IMR-90 (cell line): Measurements from ENCODE around the gene PIN1. TPM values are rescaled to one million over a fixed set of nuclear protein-coding genes. Genes with fewer than 3 reads are reported as not detected.

Source experiments
- ATAC-seq: fragments of 200-7000 bp; cut with Tn5 transposase; 2 replicates; pipeline ENCODE4 v1.9.1; 2020; ENCODE audit warnings: low read depth, mild to moderate bottlenecking, moderate library complexity
- BruUV-seq: library from RNA; stranded (reverse); fragments of 400-500 nt; replicated peaks from 2 replicates; lab custom pipeline; 2021; lab: Mats Ljungman, UMichigan
- CTCF ChIA-PET: fragments of 300-600 bp; formaldehyde crosslinking; extraction: SDS; loops from one replicate; lab custom pipeline; 2021; ENCODE audit warnings: antibody characterized with exemption; lab: Yijun Ruan, JAX
- POLR2A ChIA-PET: fragments of 300-600 bp; sonication (Branson Sonifier 250); formaldehyde crosslinking; loops from one replicate; lab custom pipeline; 2022; ENCODE audit warnings: antibody characterized with exemption; ENCODE audit not compliant: unreplicated experiment; lab: Charles Lee
- DNase-seq: peaks from one replicate; pipeline ENCODE4 v3.0.0; 2013
- H2AFZ ChIP-seq: replicated peaks from 2 replicates; pipeline ENCODE3; 2013; ENCODE audit warnings: low read length, mild to moderate bottlenecking; ENCODE audit not compliant: poor library complexity
- H2AK5ac ChIP-seq: 2 replicates; pipeline ENCODE4 v1.6.1; 2013; ENCODE audit warnings: low read depth, low read length, inconsistent platforms
- H2AK9ac ChIP-seq: replicated peaks from 2 replicates; pipeline ENCODE3; 2013; ENCODE audit warnings: mild to moderate bottlenecking, low read depth, low read length, moderate library complexity; ENCODE audit not compliant: poor library complexity
- H2BK120ac ChIP-seq: 2 replicates; pipeline ENCODE4 v1.6.1; 2013; ENCODE audit warnings: low read depth, low read length, inconsistent platforms
- H2BK15ac ChIP-seq: 3 replicates; pipeline ENCODE4 v1.6.1; 2013; ENCODE audit warnings: low read depth, low read length, inconsistent platforms
- H2BK20ac ChIP-seq: 2 replicates; pipeline ENCODE4 v1.6.1; 2013; ENCODE audit warnings: low read depth, mild to moderate bottlenecking, inconsistent platforms, low read length, moderate library complexity
- H2BK5ac ChIP-seq: 2 replicates; pipeline ENCODE4 v1.6.1; 2013; ENCODE audit warnings: mild to moderate bottlenecking, low read depth, low read length, inconsistent platforms; ENCODE audit not compliant: poor library complexity, severe bottlenecking
- H3K14ac ChIP-seq: replicated peaks from 2 replicates; pipeline ENCODE4 v1.6.1; 2013; ENCODE audit warnings: low read depth, low read length, inconsistent platforms
- H3K18ac ChIP-seq: 2 replicates; pipeline ENCODE4 v1.6.1; 2013; ENCODE audit warnings: low read depth, low read length, control low read depth
- H3K23ac ChIP-seq: 2 replicates; pipeline ENCODE4 v1.6.1; 2013; ENCODE audit warnings: low read depth, low read length, inconsistent platforms
- H3K27ac ChIP-seq: 2 replicates; pipeline ENCODE4 v1.5.1; 2013; ENCODE audit warnings: mild to moderate bottlenecking, control low read depth, low read length; ENCODE audit not compliant: insufficient read depth
- H3K27me3 ChIP-seq: 2 replicates; pipeline ENCODE4 v1.6.1; 2013; ENCODE audit warnings: low read length; ENCODE audit not compliant: control insufficient read depth, insufficient read depth
- H3K36me3 ChIP-seq: 2 replicates; pipeline ENCODE4 v1.6.1; 2013; ENCODE audit warnings: low read length, mixed read lengths; ENCODE audit not compliant: control insufficient read depth, insufficient read depth
- H3K4ac ChIP-seq: 2 replicates; pipeline ENCODE4 v1.6.1; 2013; ENCODE audit warnings: low read depth, low read length, inconsistent platforms
- H3K4me1 ChIP-seq: 2 replicates; pipeline ENCODE4 v1.6.1; 2013; ENCODE audit warnings: low read length, mixed read lengths; ENCODE audit not compliant: control insufficient read depth, insufficient read depth
- H3K4me2 ChIP-seq: 2 replicates; pipeline ENCODE4 v1.6.1; 2013; ENCODE audit warnings: low read depth, mild to moderate bottlenecking, control low read depth, low read length, moderate library complexity
- H3K4me3 ChIP-seq: 2 replicates; pipeline ENCODE4 v1.5.1; 2013; ENCODE audit warnings: low read depth, mild to moderate bottlenecking, control low read depth, low read length, moderate library complexity; ENCODE audit not compliant: insufficient read depth
- H3K56ac ChIP-seq: 2 replicates; pipeline ENCODE4 v1.6.1; 2013; ENCODE audit warnings: low read length, inconsistent platforms; ENCODE audit not compliant: insufficient read depth; ENCODE audit errors: extremely low read depth
- H3K79me1 ChIP-seq, 2 experiments: 2 replicates each; pipeline ENCODE4 v1.6.1; 2013; ENCODE audit warnings: low read length in 2 of 2, inconsistent platforms in 1 of 2, low read depth in 1 of 2
- H3K9ac ChIP-seq: 2 replicates; pipeline ENCODE4 v1.6.1; 2013; ENCODE audit warnings: low read depth, low read length, control low read depth
- H3K9me1 ChIP-seq: 2 replicates; pipeline ENCODE4 v1.6.1; 2013; ENCODE audit warnings: low read length, inconsistent platforms; ENCODE audit not compliant: insufficient read depth
- H3K9me3 ChIP-seq: 2 replicates; pipeline ENCODE4 v1.6.1; 2013; ENCODE audit warnings: low read length; ENCODE audit not compliant: control insufficient read depth, insufficient read depth
- H4K20me1 ChIP-seq: 2 replicates; pipeline ENCODE4 v1.6.1; 2013; ENCODE audit warnings: low read length, inconsistent platforms; ENCODE audit not compliant: insufficient read depth
- H4K5ac ChIP-seq: 2 replicates; pipeline ENCODE4 v1.6.1; 2013; ENCODE audit warnings: mild to moderate bottlenecking, low read depth, low read length, control low read depth
- H4K8ac ChIP-seq, 2 experiments: 2 replicates each; pipeline ENCODE4 v1.6.1; 2013; ENCODE audit warnings: low read depth in 2 of 2, low read length in 2 of 2, control low read depth in 1 of 2, inconsistent platforms in 1 of 2
- H4K91ac ChIP-seq: 2 replicates; pipeline ENCODE4 v1.6.1; 2013; ENCODE audit warnings: low read depth, low read length, inconsistent platforms; ENCODE audit not compliant: insufficient read depth
- CEBPB ChIP-seq: IDR thresholded peaks from 2 replicates; pipeline ENCODE4 v1.6.1; 2012; ENCODE audit warnings: low read depth, low read length, improper control_type of control experiment
- CHD1 ChIP-seq: IDR thresholded peaks from 2 replicates; pipeline ENCODE4 v1.6.1; 2012; ENCODE audit warnings: low read depth, low read length, improper control_type of control experiment
- MAZ ChIP-seq: IDR thresholded peaks from 2 replicates; pipeline ENCODE4 v1.6.1; 2012; ENCODE audit warnings: low read depth, mild to moderate bottlenecking, low read length, improper control_type of control experiment, moderate library complexity, borderline replicate concordance
- MXI1 ChIP-seq: IDR thresholded peaks from 2 replicates; pipeline ENCODE4 v1.6.1; 2012; ENCODE audit warnings: low read depth, mild to moderate bottlenecking, low read length, moderate library complexity, borderline replicate concordance
- RFX5 ChIP-seq: IDR thresholded peaks from 2 replicates; pipeline ENCODE4 v1.8.0; 2012; ENCODE audit warnings: low read depth, mild to moderate bottlenecking, low read length, moderate library complexity
- dilution Hi-C: fragments of 300-500 bp; cut with HindIII; formaldehyde crosslinking; loops from one replicate; pipeline ENCODE4 v1.14.3; 2018; ENCODE audit warnings: low sequenced_read_pairs; ENCODE audit not compliant: unreplicated experiment
- in situ Hi-C: fragments of 300-500 bp; cut with MboI; formaldehyde crosslinking; loops from 3 replicates; pipeline ENCODE4 v1.14.3; 2019; ENCODE audit warnings: low sequenced_read_pairs, inconsistent platforms, mixed read lengths
- intact Hi-C: fragments of 100-400 bp; cut with micrococcal nuclease; formaldehyde crosslinking; loops from 2 replicates; pipeline ENCODE4 v1.10.0; 2022
- polyA plus RNA-seq, 3 experiments: library from polyadenylated mRNA; depleted of rRNA; stranded (reverse); fragments of >200 nt; gene quantifications; 2 replicates each; pipeline ENCODE4 v1.2.3, GENCODE V29; 2012; ENCODE audit warnings: low replicate concordance in 1 of 3
- total RNA-seq: library from RNA; depleted of rRNA; stranded (reverse); fragments of >200 nt; gene quantifications from 2 replicates; pipeline ENCODE4 v1.2.3, GENCODE V29; 2012
- TF ChIP-seq, protein P1 (sequence below): conservative IDR thresholded peaks from 2 replicates; pipeline ENCODE4 v1.5.1; 2012; ENCODE audit warnings: mild to moderate bottlenecking, low read depth, low read length, improper control_type of control experiment

Gene PIN1
- total and polyA plus RNA-seq, 2 of the 4 experiments (the other 2 are of a cell fraction), result 76.0 to 105 TPM

- Histone ChIP-seq H4K8ac (no peak overlapping the region), H2BK20ac (no peak overlapping the region), H3K4me2 (no peak overlapping the region), H3K9me1 (no peaks in the 10 kb centered on the region), H4K5ac (no peak overlapping the region), H2BK120ac (no peak overlapping the region), H2BK15ac (no peak overlapping the region), H2AK5ac (no peak overlapping the region), H3K36me3 (peaks cover 7% of the 10 kb centered on the region; the same call in 1 of the 2 replicates), H2BK5ac (no peak overlapping the region), H3K9me3 (no peaks in the 10 kb centered on the region), H2AFZ (no peak overlapping the region), H3K9ac (no peak overlapping the region), H3K23ac (no peak overlapping the region), H3K4me3 (no peak overlapping the region), H3K79me1 (no peaks in the 10 kb centered on the region), H3K4me1 (no peaks in the 10 kb centered on the region), H3K4ac (no peak overlapping the region), H4K91ac (no peak overlapping the region), H3K18ac (no peak overlapping the region), H3K14ac (no peak overlapping the region), H3K27ac (no peak overlapping the region), H3K27me3 (no peaks in the 10 kb centered on the region), H4K20me1 (no peaks in the 10 kb centered on the region), H2AK9ac (no peak overlapping the region), H3K56ac (no peak overlapping the region)
- no TSS peak for BruUV-seq
- dilution Hi-C loops, result loop anchor here (10.0 kb wide), 1 partner anchor 174 kb away; the partner anchor contains the start of gene ZNF561
- TF ChIP-seq RFX5, result no peak
- no peak for TF ChIP-seq CEBPB
- no peak for TF ChIP-seq MAZ
- TF ChIP-seq CHD1, result no peak
- TF ChIP-seq, protein P1, sequence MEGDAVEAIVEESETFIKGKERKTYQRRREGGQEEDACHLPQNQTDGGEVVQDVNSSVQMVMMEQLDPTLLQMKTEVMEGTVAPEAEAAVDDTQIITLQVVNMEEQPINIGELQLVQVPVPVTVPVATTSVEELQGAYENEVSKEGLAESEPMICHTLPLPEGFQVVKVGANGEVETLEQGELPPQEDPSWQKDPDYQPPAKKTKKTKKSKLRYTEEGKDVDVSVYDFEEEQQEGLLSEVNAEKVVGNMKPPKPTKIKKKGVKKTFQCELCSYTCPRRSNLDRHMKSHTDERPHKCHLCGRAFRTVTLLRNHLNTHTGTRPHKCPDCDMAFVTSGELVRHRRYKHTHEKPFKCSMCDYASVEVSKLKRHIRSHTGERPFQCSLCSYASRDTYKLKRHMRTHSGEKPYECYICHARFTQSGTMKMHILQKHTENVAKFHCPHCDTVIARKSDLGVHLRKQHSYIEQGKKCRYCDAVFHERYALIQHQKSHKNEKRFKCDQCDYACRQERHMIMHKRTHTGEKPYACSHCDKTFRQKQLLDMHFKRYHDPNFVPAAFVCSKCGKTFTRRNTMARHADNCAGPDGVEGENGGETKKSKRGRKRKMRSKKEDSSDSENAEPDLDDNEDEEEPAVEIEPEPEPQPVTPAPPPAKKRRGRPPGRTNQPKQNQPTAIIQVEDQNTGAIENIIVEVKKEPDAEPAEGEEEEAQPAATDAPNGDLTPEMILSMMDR, result no peak
- TF ChIP-seq MXI1, result no peak
- DNase-seq (no peak), ATAC-seq (no peak)
- CTCF ChIA-PET, result no interaction called here
- in situ Hi-C loops, result loop anchor here (10.0 kb wide), 3 partner anchors 474 to 664 kb away; partner anchors contain the start of gene ZNF559
- POLR2A ChIA-PET, result interaction anchor here (0.6 kb wide), 1 partner anchor 9 kb away, joined by 7 read pairs; no protein-coding TSS in a partner anchor
- intact Hi-C loops, result no loop called here
Measured at GRCh38 chr19:9799162-9799561, 36.0 kb upstream of the PIN1 start.
